SK-N-SH (cell line): Measurements from ENCODE around the gene RASEF. TPM values are rescaled to one million over a fixed set of nuclear protein-coding genes. Genes with fewer than 3 reads are reported as not detected.

ENCODE experiments used
- CTCF ChIA-PET: fragments of 300-600, 350-600 bp; formaldehyde crosslinking; extraction: SDS; loops from one replicate; lab custom pipeline; 2021; lab: Yijun Ruan, JAX
- POLR2A ChIA-PET: fragments of 350-600 bp; sonication (Branson Sonifier 250); formaldehyde crosslinking; extraction: SDS; loops from one replicate; lab custom pipeline; 2020; ENCODE audit warnings: antibody characterized with exemption, inconsistent platforms; lab: Yijun Ruan, JAX
- DNase-seq: peaks from one replicate; pipeline ENCODE4 v3.0.0; 2012
- H2AFZ ChIP-seq: fragments of 200-600 bp; sonication (generic); 2 replicates; pipeline ENCODE4 v1.8.1; 2016; ENCODE audit warnings: antibody characterized with exemption, mild to moderate bottlenecking, low read depth
- H3F3A ChIP-seq: fragments of 200-600 bp; sonication (generic); replicated peaks from 2 replicates; pipeline ENCODE3; 2016; ENCODE audit warnings: antibody characterized with exemption, mild to moderate bottlenecking; ENCODE audit not compliant: insufficient read depth
- H3K27ac ChIP-seq, 2 experiments: fragments of 200-500 bp in 1 of 2; fragments of 200-600 bp in 1 of 2; sonication (Bioruptor generic) in 1 of 2; sonication (generic), shearing (Covaris generic) in 1 of 2; 2 replicates each; pipeline versions ENCODE4 v1.5.1 to v1.6.1; 2014 to 2016; ENCODE audit warnings: low read depth in 2 of 2, inconsistent platforms in 1 of 2, low read length in 1 of 2, mild to moderate bottlenecking in 1 of 2, mixed read lengths in 1 of 2
- H3K27me3 ChIP-seq: fragments of 200-600 bp; sonication (generic), shearing (Covaris generic); 2 replicates; pipeline ENCODE4 v1.6.1; 2016; ENCODE audit warnings: mixed run types; ENCODE audit not compliant: insufficient read depth
- H3K36me3 ChIP-seq, 2 experiments: fragments of 200-500 bp in 1 of 2; fragments of 200-600 bp in 1 of 2; sonication (Bioruptor generic) in 1 of 2; sonication (generic) in 1 of 2; replicated peaks in 1 of 2; 2 replicates each; pipeline versions ENCODE3 to v1.5.1; 2014 to 2016; ENCODE audit warnings: low read length in 1 of 2, mild to moderate bottlenecking in 1 of 2; ENCODE audit not compliant: insufficient read depth in 2 of 2, control insufficient read depth in 1 of 2
- H3K4me1 ChIP-seq, 2 experiments: fragments of 200-500 bp in 1 of 2; fragments of 200-600 bp in 1 of 2; sonication (Bioruptor generic) in 1 of 2; sonication (generic), shearing (Covaris generic) in 1 of 2; 2 replicates each; pipeline versions ENCODE4 v1.5.1 to v1.6.1; 2014 to 2016; ENCODE audit warnings: low read depth in 1 of 2, low read length in 1 of 2, mixed run types in 1 of 2; ENCODE audit not compliant: insufficient read depth in 2 of 2, control insufficient read depth in 1 of 2
- H3K4me2 ChIP-seq: fragments of 200-600 bp; sonication (generic), shearing (Covaris generic); 2 replicates; pipeline ENCODE4 v1.6.1; 2017; ENCODE audit warnings: mixed run types
- H3K4me3 ChIP-seq, 2 experiments: fragments of 200-500 bp in 1 of 2; fragments of 200-600 bp in 1 of 2; sonication (Bioruptor generic) in 1 of 2; sonication (generic), shearing (Covaris generic) in 1 of 2; 2 replicates each; pipeline versions ENCODE4 v1.5.1 to v1.8.1; 2014 to 2016; ENCODE audit warnings: low read depth in 2 of 2, inconsistent platforms in 1 of 2, low read length in 1 of 2, mild to moderate bottlenecking in 1 of 2, mixed read lengths in 1 of 2, moderate library complexity in 1 of 2
- H3K79me2 ChIP-seq: fragments of 200-600 bp; sonication (generic); 2 replicates; pipeline ENCODE4 v1.8.1; 2017; ENCODE audit warnings: mild to moderate bottlenecking; ENCODE audit not compliant: insufficient read depth
- H3K9ac ChIP-seq: fragments of 200-600 bp; sonication (generic); 2 replicates; pipeline ENCODE4 v1.6.1; 2017; ENCODE audit warnings: mixed run types
- H3K9me2 ChIP-seq: fragments of 200-600 bp; sonication (generic); 2 replicates; pipeline ENCODE4 v1.6.1; 2017; ENCODE audit warnings: mixed run types
- H3K9me3 ChIP-seq: fragments of 200-600 bp; sonication (generic); 2 replicates; pipeline ENCODE4 v1.6.1; 2017; ENCODE audit warnings: mixed run types, mild to moderate bottlenecking, moderate library complexity
- H4K20me1 ChIP-seq: fragments of 200-600 bp; sonication (generic); 2 replicates; pipeline ENCODE4 v1.6.1; 2017; ENCODE audit warnings: mild to moderate bottlenecking, mixed run types; ENCODE audit not compliant: insufficient read depth
- EZH2phosphoT487 ChIP-seq: fragments of 200-600 bp; sonication (generic); IDR thresholded peaks from 2 replicates; pipeline ENCODE4 v1.6.1; 2017; ENCODE audit warnings: low read depth, mixed run types, mild to moderate bottlenecking, antibody characterized with exemption, moderate library complexity, borderline replicate concordance
- FOSL2 ChIP-seq: IDR thresholded peaks from 2 replicates; pipeline ENCODE4 v1.4.0; 2012; ENCODE audit warnings: low read depth, mild to moderate bottlenecking, moderate library complexity, borderline replicate concordance
- GATA2 ChIP-seq: sonication (generic); formaldehyde crosslinking; IDR thresholded peaks from 2 replicates; pipeline ENCODE4 v1.5.0; 2020; ENCODE audit warnings: mild to moderate bottlenecking, missing genetic modification reagents
- JUND ChIP-seq: IDR thresholded peaks from 2 replicates; pipeline ENCODE4 v1.4.0; 2012
- MXI1 ChIP-seq: IDR thresholded peaks from 2 replicates; pipeline ENCODE4 v1.6.1; 2012; ENCODE audit warnings: mild to moderate bottlenecking, low read depth, low read length, improper control_type of control experiment
- PBX3 ChIP-seq: IDR thresholded peaks from 2 replicates; pipeline ENCODE4; 2012
- RAD21 ChIP-seq: IDR thresholded peaks from 2 replicates; pipeline ENCODE4 v1.6.1; 2012; ENCODE audit warnings: mild to moderate bottlenecking, low read length
- TEAD4 ChIP-seq: IDR thresholded peaks from 2 replicates; pipeline ENCODE4 v1.4.0; 2012; ENCODE audit warnings: mild to moderate bottlenecking, borderline replicate concordance; ENCODE audit not compliant: insufficient read depth
- USF2 ChIP-seq: fragments of 150-350 bp; IDR thresholded peaks from 2 replicates; pipeline ENCODE4 v1.6.1; 2017; ENCODE audit warnings: antibody characterized with exemption, low read length, low read depth, borderline replicate concordance
- ZBTB33 ChIP-seq: IDR thresholded peaks from 2 replicates; pipeline ENCODE4 v1.4.0; 2012; ENCODE audit warnings: low read depth, borderline replicate concordance
- WGBS: methylation state at CpG from one replicate; pipeline ENCODE4 v1.1.6; 2017; ENCODE audit warnings: low lambda C conversion rate; 5-methylcytosine and 5-hydroxymethylcytosine counted together
- polyA plus RNA-seq, 3 experiments: library from polyadenylated mRNA; depleted of rRNA; stranded (reverse); fragments of >200 nt; gene quantifications; 2 replicates each; pipeline ENCODE4 v1.2.3, GENCODE V29; 2012

RASEF gene
- polyA plus RNA-seq, 1 of the 3 experiments (the other 2 are of a cell fraction), result not detected

- no peaks in the 10 kb centered on the region for H3K9me2 ChIP-seq
Observed at GRCh38 chr9:83005361-83005760, 57.6 kb downstream of the RASEF start.

GRCh38 chr9:83002329-83002728 lies 60.6 kb downstream of the RASEF start:
- WGBS, result 74% methylated on average over 2 of the region's 2 CpGs
- no peaks in the 10 kb centered on the region for H3F3A ChIP-seq

More at GRCh38 chr9:83005361-83005760, 57.6 kb downstream of the RASEF start:
- TF ChIP-seq JUND (no peak), EZH2phosphoT487 (no peak), RAD21 (no peak), MXI1 (no peak), PBX3 (no peak), TEAD4 (no peak), FOSL2 (no peak), USF2 (no peak)
- H4K20me1 ChIP-seq, result no peaks in the 10 kb centered on the region
- H3K4me3 ChIP-seq, result no peak overlapping the region
- ChIA-PET POLR2A (no interaction called here), CTCF (no interaction called here)
- no peak overlapping the region for H3K9ac ChIP-seq
- no peaks in the 10 kb centered on the region for H3K4me1 ChIP-seq
- no peak overlapping the region for H3K27ac ChIP-seq
- H3K79me2 ChIP-seq, result no peaks in the 10 kb centered on the region
- H3K27me3 ChIP-seq, result no peaks in the 10 kb centered on the region
- no peaks in the 10 kb centered on the region for H3K36me3 ChIP-seq
- H3K4me2 ChIP-seq, result no peak overlapping the region
- no peaks in the 10 kb centered on the region for H3K9me3 ChIP-seq
- no peak overlapping the region for H2AFZ ChIP-seq
- 85% methylated on average over 1 of the region's 1 CpG for WGBS
- no peaks in the 10 kb centered on the region for H3F3A ChIP-seq
- no peak for DNase-seq

More at GRCh38 chr9:83002329-83002728, 60.6 kb downstream of the RASEF start:
- Histone ChIP-seq H3K4me2 (no peak overlapping the region), H3K9me3 (no peaks in the 10 kb centered on the region), H3K27ac (no peak overlapping the region), H3K4me3 (no peak overlapping the region), H3K9me2 (no peaks in the 10 kb centered on the region), H3K27me3 (no peaks in the 10 kb centered on the region), H3K79me2 (no peaks in the 10 kb centered on the region), H3K36me3 (no peaks in the 10 kb centered on the region), H3K4me1 (peaks cover 0 to 10% of the 10 kb centered on the region in 2 experiments; a peak in 1 of 4 replicates), H4K20me1 (no peaks in the 10 kb centered on the region), H2AFZ (no peak overlapping the region), H3K9ac (no peak overlapping the region)
- no peak for DNase-seq
- POLR2A ChIA-PET, result no interaction called here
- CTCF ChIA-PET, result interaction anchor here (1.2 kb wide), 1 partner anchor 11 kb away, joined by 4 read pairs; no protein-coding TSS in a partner anchor
- TF ChIP-seq ZBTB33 (no peak), GATA2 (no peak)
- TF ChIP-seq, all 33 proteins: peak for 0
